ENCODE data around the gene COL27A1. TPM values are rescaled to one million over a fixed set of nuclear protein-coding genes. Genes with fewer than 3 reads are reported as not detected.

COL27A1 gene
- total RNA-seq, 2 donors from 2014 or later: 18.5 to 57.1 TPM

- no peak overlapping the region for H3K4me3 ChIP-seq
- no peak for DNase-seq (ENCODE audit: low spot score)
- H3K9me3 ChIP-seq: no peaks in the 10 kb centered on the region
- peak overlapping the region in 1 of 2 donors; percentile 25 for H3K27ac ChIP-seq
- ATAC-seq (ENCODE audit: insufficient number of reproducible peaks, low FRiP score, low read depth): no peak
- peaks cover 8% of the 10 kb centered on the region for H3K36me3 ChIP-seq
- H3K27me3 ChIP-seq (replicated peaks; ENCODE audit: insufficient read depth): no peaks in the 10 kb centered on the region
- H3K4me1 ChIP-seq (ENCODE audit: control insufficient read depth in 1 of 2, low read depth in 2 of 2): peaks cover 6 to 23% of the 10 kb centered on the region in 2 donors
- no peak for TF ChIP-seq CTCF (IDR thresholded peaks at IDR 0.05)
Measured at GRCh38 chr9:114287001-114287762, 131.8 kb downstream of the COL27A1 start.

- ATAC-seq (ENCODE audit: insufficient number of reproducible peaks, low FRiP score, low read depth): no peak
- Histone ChIP-seq H3K4me3 (no peak overlapping the region), H3K27me3 (replicated peaks; ENCODE audit: insufficient read depth) (no peaks in the 10 kb centered on the region), H3K27ac (peak overlapping the region in 1 of 2 donors; percentile 25), H3K36me3 (peaks cover 8% of the 10 kb centered on the region), H3K9me3 (no peaks in the 10 kb centered on the region), H3K4me1 (ENCODE audit: control insufficient read depth in 1 of 2, low read depth in 2 of 2) (peaks cover 6 to 26% of the 10 kb centered on the region in 2 donors)
- no peak for DNase-seq (ENCODE audit: low spot score)
- TF ChIP-seq CTCF (IDR thresholded peaks at IDR 0.05): no peak
Measured at GRCh38 chr9:114287763-114288192, 132.4 kb downstream of the COL27A1 start.

GRCh38 chr9:114288193-114289091 lies 133.1 kb downstream of the COL27A1 start:
- Histone ChIP-seq H3K4me3 (no peak overlapping the region), H3K27ac (peak overlapping the region in 1 of 2 donors; percentile 25), H3K27me3 (replicated peaks; ENCODE audit: insufficient read depth) (no peaks in the 10 kb centered on the region), H3K9me3 (no peaks in the 10 kb centered on the region), H3K4me1 (ENCODE audit: control insufficient read depth in 1 of 2, low read depth in 2 of 2) (peaks cover 6 to 26% of the 10 kb centered on the region in 2 donors), H3K36me3 (peaks cover 8% of the 10 kb centered on the region)
- ATAC-seq (ENCODE audit: insufficient number of reproducible peaks, low FRiP score, low read depth): no peak
- TF ChIP-seq CTCF (IDR thresholded peaks at IDR 0.05): no peak
- DNase-seq (ENCODE audit: low spot score): peak; percentile 1

- no peaks in the 10 kb centered on the region for H3K9me3 ChIP-seq
- H3K27ac ChIP-seq: no peak overlapping the region
- DNase-seq (ENCODE audit: low spot score) (peak; percentile 1), ATAC-seq (ENCODE audit: insufficient number of reproducible peaks, low FRiP score, low read depth) (no peak)
- no peak overlapping the region for H3K4me3 ChIP-seq
- TF ChIP-seq CTCF (IDR thresholded peaks at IDR 0.05): no peak
- peaks cover 6 to 26% of the 10 kb centered on the region in 2 donors for H3K4me1 ChIP-seq (ENCODE audit: control insufficient read depth in 1 of 2, low read depth in 2 of 2)
- H3K36me3 ChIP-seq: peaks cover 8% of the 10 kb centered on the region
- H3K27me3 ChIP-seq (replicated peaks; ENCODE audit: insufficient read depth): no peaks in the 10 kb centered on the region
Measured at GRCh38 chr9:114289106-114289505, 133.8 kb downstream of the COL27A1 start.
